Measurements from ENCODE around the gene FOXN3. TPM values are rescaled to one million over a fixed set of nuclear protein-coding genes. Genes with fewer than 3 reads are reported as not detected.

FOXN3 gene
- total RNA-seq, 2 donors from 2014 or later = 46.8 to 72.6 TPM

DNA sequence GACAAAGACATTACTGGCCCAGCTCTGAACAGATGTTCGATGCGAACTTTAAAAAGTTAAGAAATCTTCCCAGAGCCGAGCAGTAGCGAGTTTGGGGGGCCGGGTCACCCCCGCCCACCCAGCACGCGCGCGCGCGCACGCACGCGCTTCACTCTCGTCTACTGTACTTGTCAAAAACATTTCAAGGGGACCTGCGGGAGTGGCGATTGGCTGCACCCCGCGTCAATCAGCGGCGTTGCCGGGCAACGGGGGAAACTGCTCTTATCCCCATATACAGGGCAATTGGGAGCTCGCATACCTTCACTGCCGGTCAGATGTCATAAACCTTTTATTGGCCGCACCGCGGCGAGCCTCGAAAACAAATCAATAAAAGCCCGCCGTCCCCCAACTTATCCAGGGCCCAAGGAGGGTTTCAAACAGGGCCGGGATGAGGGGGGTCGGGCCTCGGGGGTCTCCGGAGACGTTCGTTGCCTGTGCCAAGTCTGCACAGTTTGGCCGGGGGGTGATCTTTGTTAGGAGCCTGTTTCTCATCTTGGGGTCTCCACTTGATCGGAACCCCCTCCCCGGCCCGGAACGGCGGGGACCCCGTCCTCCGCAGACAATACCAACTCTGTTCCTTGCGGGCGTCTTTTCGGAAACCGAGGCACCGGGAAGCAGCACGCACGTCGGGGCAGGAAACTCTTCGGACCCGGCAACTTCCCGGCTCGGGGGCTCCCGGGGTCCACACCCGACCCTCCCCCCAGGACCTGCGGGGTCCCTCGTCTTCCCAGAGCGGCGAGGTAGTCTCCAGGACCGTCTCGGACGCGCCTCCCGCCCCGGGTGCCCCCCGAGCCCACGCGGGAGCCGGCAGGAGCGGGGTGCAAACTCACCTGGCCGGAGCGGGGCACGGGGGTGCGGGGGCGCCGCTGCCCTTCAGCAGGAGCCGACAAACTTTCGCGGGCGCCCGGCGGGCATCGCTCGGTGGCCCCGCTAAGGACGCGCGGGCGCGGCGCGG lies 734 bp downstream of the FOXN3 start:
- Histone ChIP-seq H3K36me3 (peaks cover 3% of the 10 kb centered on the region), H3K27ac (peak overlapping the region; percentile 96), H3K4me1 (no peaks in the 10 kb centered on the region), H3K4me3 (peak overlapping the region; percentile 73), H3K9ac (ENCODE audit: low read depth in 2 of 2, low read length in 2 of 2) (peak overlapping the region; percentile 92 to 97), H3K27me3 (no peaks in the 10 kb centered on the region), H3K9me3 (no peaks in the 10 kb centered on the region)
- intact Hi-C loops (cut with DNase I) = loop anchor here (10.0 kb wide), 2 partner anchors 231 to 381 kb away; no protein-coding TSS in a partner anchor
- DNase-seq = peak; percentile 100
- TF ChIP-seq, protein P1, sequence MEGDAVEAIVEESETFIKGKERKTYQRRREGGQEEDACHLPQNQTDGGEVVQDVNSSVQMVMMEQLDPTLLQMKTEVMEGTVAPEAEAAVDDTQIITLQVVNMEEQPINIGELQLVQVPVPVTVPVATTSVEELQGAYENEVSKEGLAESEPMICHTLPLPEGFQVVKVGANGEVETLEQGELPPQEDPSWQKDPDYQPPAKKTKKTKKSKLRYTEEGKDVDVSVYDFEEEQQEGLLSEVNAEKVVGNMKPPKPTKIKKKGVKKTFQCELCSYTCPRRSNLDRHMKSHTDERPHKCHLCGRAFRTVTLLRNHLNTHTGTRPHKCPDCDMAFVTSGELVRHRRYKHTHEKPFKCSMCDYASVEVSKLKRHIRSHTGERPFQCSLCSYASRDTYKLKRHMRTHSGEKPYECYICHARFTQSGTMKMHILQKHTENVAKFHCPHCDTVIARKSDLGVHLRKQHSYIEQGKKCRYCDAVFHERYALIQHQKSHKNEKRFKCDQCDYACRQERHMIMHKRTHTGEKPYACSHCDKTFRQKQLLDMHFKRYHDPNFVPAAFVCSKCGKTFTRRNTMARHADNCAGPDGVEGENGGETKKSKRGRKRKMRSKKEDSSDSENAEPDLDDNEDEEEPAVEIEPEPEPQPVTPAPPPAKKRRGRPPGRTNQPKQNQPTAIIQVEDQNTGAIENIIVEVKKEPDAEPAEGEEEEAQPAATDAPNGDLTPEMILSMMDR (IDR thresholded peaks at IDR 0.05) = no peak

DNA sequence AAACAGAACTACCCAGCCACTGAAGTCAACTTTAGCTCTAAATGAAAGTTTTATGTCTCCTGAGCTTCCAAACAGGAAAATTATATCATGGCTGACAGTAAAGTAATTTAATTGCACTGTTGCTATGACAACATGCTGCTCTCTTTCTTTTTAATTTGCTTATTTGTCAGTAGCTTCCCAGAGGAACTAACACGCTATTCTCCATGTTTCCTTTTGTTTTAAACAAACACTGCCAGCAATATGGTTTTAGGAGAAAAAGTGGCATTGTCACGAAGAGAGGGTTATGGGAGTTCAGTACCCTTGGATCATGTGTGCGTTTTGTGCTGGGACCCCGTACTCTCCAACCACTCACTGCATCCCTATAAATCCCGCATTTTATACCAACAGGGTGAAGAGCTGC lies 1.9 kb downstream of the FOXN3 start:
- intact Hi-C loops (cut with DNase I) = loop anchor here (10.0 kb wide), 2 partner anchors 230 to 380 kb away; no protein-coding TSS in a partner anchor
- H3K4me3 ChIP-seq = peak overlapping the region; percentile 73
- TF ChIP-seq, protein P1 (IDR thresholded peaks at IDR 0.05) = no peak
- H3K9ac ChIP-seq (ENCODE audit: low read depth in 2 of 2, low read length in 2 of 2) = peak overlapping the region; percentile 37 to 92
- no peak for DNase-seq
- H3K27ac ChIP-seq = peak overlapping the region; percentile 96
- H3K27me3 ChIP-seq = no peaks in the 10 kb centered on the region
- H3K4me1 ChIP-seq = no peaks in the 10 kb centered on the region
- peaks cover 4% of the 10 kb centered on the region for H3K36me3 ChIP-seq
- H3K9me3 ChIP-seq = no peaks in the 10 kb centered on the region

DNA sequence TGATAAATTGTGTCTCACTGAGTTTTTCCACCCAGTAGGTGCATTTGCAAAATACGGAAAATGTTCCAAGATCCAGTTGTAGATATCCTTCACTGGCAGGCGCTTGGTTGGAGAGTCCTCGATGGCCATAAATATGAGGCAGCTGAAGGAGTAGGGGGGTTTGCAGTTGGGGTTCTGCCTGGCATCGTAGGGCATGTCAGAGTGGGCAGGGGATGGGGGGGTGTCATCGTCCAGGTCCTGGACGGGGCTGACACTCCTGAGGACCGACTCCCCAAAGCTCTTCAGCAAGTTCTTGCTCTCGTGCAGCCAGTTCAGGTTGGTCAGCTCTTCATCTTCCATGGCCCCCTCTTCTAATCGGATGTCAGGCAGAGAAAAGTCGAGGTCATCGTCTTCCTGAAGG lies 5.1 kb downstream of the FOXN3 start:
- intact Hi-C loops (cut with DNase I) = loop anchor here (10.0 kb wide), 2 partner anchors 227 to 377 kb away; no protein-coding TSS in a partner anchor
- TF ChIP-seq, protein P1 (IDR thresholded peaks at IDR 0.05) = no peak
- H3K4me3 ChIP-seq = no peak overlapping the region

DNA sequence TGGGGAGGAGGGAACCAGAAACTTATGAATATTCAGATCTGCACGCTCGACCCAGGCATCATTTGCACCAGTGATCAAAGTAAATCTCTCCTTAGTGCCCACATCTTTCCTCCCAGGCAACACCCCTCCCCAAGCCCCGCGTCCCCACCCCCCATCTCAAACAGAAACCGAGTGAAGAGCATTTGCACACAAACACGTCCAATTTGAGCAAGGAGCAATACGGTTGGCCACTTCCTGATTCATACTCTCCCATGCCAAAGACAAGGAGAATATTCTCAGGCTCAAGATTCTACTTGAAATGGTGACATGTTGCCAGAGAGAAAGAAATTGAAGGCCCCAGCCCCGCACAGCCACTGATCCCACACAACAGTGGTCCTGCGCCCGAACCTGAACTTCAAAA lies 7.1 kb downstream of the FOXN3 start:
- Histone ChIP-seq H3K27me3 (no peaks in the 10 kb centered on the region), H3K27ac (no peak overlapping the region), H3K9ac (ENCODE audit: low read depth in 2 of 2, low read length in 2 of 2) (no peak overlapping the region), H3K9me3 (no peaks in the 10 kb centered on the region), H3K4me1 (no peaks in the 10 kb centered on the region), H3K4me3 (no peak overlapping the region), H3K36me3 (peaks cover 4% of the 10 kb centered on the region)
- TF ChIP-seq, protein P1 (IDR thresholded peaks at IDR 0.05) = no peak
- DNase-seq = no peak
- intact Hi-C loops (cut with DNase I) = loop anchor here (10.0 kb wide), 2 partner anchors 225 to 375 kb away; no protein-coding TSS in a partner anchor

More for the DNA sequence above, 5.1 kb downstream of the FOXN3 start:
- no peak overlapping the region for H3K9ac ChIP-seq (ENCODE audit: low read depth in 2 of 2, low read length in 2 of 2)
- no peaks in the 10 kb centered on the region for H3K4me1 ChIP-seq
- H3K36me3 ChIP-seq = peaks cover 4% of the 10 kb centered on the region
- DNase-seq = no peak
- H3K27me3 ChIP-seq = no peaks in the 10 kb centered on the region
- H3K27ac ChIP-seq = no peak overlapping the region
- H3K9me3 ChIP-seq = no peaks in the 10 kb centered on the region

DNA sequence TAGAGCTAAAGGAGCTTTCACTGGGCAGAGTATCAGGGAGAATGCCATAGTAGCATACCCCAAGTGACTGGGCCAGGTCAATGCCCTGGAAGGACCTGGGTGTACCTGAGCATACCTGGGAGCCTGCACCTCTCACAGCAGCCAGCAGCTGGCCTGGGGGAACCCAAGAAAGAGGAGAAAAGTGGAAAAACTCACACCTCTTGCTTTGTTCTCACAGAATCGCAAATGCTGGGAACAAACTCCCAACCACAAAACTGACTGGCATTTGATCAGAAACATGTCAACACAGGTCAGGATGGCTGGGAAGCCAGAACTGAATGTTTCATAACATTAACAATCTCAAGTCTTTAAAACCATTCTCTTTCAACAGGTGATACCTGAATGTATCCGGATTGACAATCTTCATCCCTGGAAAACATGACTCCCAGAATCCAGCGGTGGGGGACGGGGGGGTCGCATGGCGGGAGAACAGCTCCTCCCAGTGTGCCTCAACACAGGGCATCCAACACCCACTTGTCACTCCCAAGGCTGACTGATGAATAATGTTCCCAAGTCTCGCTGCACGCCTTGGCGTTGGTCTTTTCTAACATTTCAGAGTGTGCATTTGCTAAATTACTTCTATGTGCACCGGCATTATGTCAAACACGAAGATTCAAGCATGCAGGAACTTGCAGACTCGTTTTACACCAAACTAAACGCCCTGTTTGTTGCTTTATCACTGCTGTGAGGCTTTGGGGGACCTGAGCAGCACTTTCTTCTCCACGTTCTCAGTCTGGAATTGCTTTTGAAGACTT lies 7.9 kb downstream of the FOXN3 start:
- Histone ChIP-seq H3K4me1 (no peaks in the 10 kb centered on the region), H3K9me3 (no peaks in the 10 kb centered on the region), H3K9ac (ENCODE audit: low read depth in 2 of 2, low read length in 2 of 2) (no peak overlapping the region), H3K27me3 (no peaks in the 10 kb centered on the region), H3K27ac (no peak overlapping the region), H3K4me3 (no peak overlapping the region), H3K36me3 (peaks cover 4% of the 10 kb centered on the region)
- intact Hi-C loops (cut with DNase I) = no loop called here
- TF ChIP-seq, protein P1 (IDR thresholded peaks at IDR 0.05) = no peak
- no peak for DNase-seq

Data from colonic mucosa (tissue), 4 donors.